Psoas muscle (tissue), 8 donors: ENCODE data around the gene MIPEP. TPM values are rescaled to one million over a fixed set of nuclear protein-coding genes. Genes with fewer than 3 reads are reported as not detected.

Source experiments
- ATAC-seq, 4 donors: fragments of 200-7000 bp; cut with Tn5 transposase; one replicate each; pipeline ENCODE4 v1.9.1; 2020; ENCODE audit warnings: moderate library complexity in 3 of 4, mild to moderate bottlenecking in 2 of 4
- DNase-seq, 2 donors: peaks; one replicate each; pipeline ENCODE4 v3.0.0-alpha.2; 2020
- H3K27ac ChIP-seq: fragments of 200-600 bp; one replicate; pipeline ENCODE4 v1.8.0; 2022
- H3K27me3 ChIP-seq, 3 donors: fragments of 200-600 bp in 1 of 3; one replicate each; pipeline versions ENCODE4 v1.6.1 to v1.8.0; 2013 to 2022; ENCODE audit warnings: low read length in 2 of 3, mild to moderate bottlenecking in 2 of 3, moderate library complexity in 1 of 3; ENCODE audit not compliant: insufficient read depth in 3 of 3
- H3K36me3 ChIP-seq, 2 donors: fragments of 200-600 bp in 1 of 2; one replicate each; pipeline versions ENCODE4 v1.6.1 to v1.8.0; 2013 to 2022; ENCODE audit warnings: low read depth in 1 of 2, mild to moderate bottlenecking in 1 of 2, moderate library complexity in 1 of 2; ENCODE audit not compliant: insufficient read depth in 1 of 2
- H3K4me1 ChIP-seq: fragments of 200-600 bp; one replicate; pipeline ENCODE4 v1.8.0; 2022
- H3K4me3 ChIP-seq: fragments of 200-600 bp; one replicate; pipeline ENCODE4 v1.8.0; 2022; ENCODE audit warnings: mild to moderate bottlenecking
- H3K9me3 ChIP-seq: fragments of 200-600 bp; one replicate; pipeline ENCODE4 v1.8.0; 2022
- WGBS, 3 donors: extraction: QIAGEN DNeasy Blood & Tissue Kit; methylation state at CpG; one replicate each; pipeline versions ENCODE4 v1.1.6 to v1.1.7; 2013; 5-methylcytosine and 5-hydroxymethylcytosine counted together
- intact Hi-C, 2 donors: fragments of 100-400 bp; cut with DNase I; formaldehyde crosslinking; loops; one replicate each; pipeline versions ENCODE4 v1.11.0 to v1.14.2; 2022
- polyA plus RNA-seq, 3 donors: library from polyadenylated mRNA; stranded (reverse); fragments of 200-250 nt; gene quantifications; one replicate each; pipeline ENCODE4 v1.2.3, GENCODE V29; 2013
- total RNA-seq, 4 donors: library from RNA; stranded (reverse); fragmentation: NEBNext Ultra II Directional in 2 of 4; extraction: Animal tissue kit (Norgen Biotek cat#: 25700) in 2 of 4; gene quantifications; one replicate each; pipeline versions ENCODE4 v1.2.1 to v1.2.4, GENCODE V29; 2021 to 2023
- TF ChIP-seq, protein P1 (sequence below): fragments of 200-600 bp; IDR thresholded peaks from one replicate; pipeline ENCODE4 v1.8.0; 2022; ENCODE audit warnings: antibody characterized with exemption
- donor health status: healthy with polysubstance abuse.
- donor health status: DM: no; HTN: no; CAD: no; lungs with moderate emphysema.
- donor health status: Bipolar disorder and iron deficiency.
- donor health status: healthy.
- donor health status: DM: yes; HTN: yes; CAD: no.
- donor health status: DM: no; HTN: no; CAD: no.
- donor health status: DM: no; HTN: no; CAD: no.
- donor health status: DM: yes; HTN: yes; CAD: no.

MIPEP gene
- total and polyA plus RNA-seq, 7 donors: 13.3 to 28.2 (median 17.0) TPM

DNA sequence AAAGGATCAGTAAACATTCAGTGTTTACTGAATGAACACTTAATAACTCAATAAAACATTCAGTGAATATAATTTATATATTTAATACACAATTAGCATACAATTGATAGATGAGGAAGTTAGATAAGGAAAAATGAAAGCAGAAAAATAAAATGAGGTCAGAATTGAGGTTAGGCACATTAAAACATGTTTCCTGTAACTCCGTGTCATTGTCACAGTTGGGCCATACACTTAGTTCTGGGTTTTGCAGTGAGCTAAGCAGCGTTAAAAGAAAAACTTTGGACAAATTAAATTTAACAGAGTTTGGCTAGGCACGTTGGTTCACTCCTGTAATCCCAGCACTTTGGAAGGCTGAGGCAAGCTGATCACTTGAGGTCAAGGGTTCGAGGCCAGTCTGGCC is 71.4 kb downstream of the MIPEP start:
- intact Hi-C loops: no loop called here
- Histone ChIP-seq H3K4me3 (no peak overlapping the region), H3K27me3 (no peaks in the 10 kb centered on the region), H3K27ac (no peak overlapping the region), H3K9me3 (no peaks in the 10 kb centered on the region), H3K4me1 (no peaks in the 10 kb centered on the region), H3K36me3 (peaks cover 0 to 2% of the 10 kb centered on the region in 2 donors)
- 68 to 84% (median 78%) methylated on average over 4 of the region's 4 CpGs for WGBS, 3 donors
- ATAC-seq (no peak), DNase-seq (no peak)
- TF ChIP-seq, protein P1, sequence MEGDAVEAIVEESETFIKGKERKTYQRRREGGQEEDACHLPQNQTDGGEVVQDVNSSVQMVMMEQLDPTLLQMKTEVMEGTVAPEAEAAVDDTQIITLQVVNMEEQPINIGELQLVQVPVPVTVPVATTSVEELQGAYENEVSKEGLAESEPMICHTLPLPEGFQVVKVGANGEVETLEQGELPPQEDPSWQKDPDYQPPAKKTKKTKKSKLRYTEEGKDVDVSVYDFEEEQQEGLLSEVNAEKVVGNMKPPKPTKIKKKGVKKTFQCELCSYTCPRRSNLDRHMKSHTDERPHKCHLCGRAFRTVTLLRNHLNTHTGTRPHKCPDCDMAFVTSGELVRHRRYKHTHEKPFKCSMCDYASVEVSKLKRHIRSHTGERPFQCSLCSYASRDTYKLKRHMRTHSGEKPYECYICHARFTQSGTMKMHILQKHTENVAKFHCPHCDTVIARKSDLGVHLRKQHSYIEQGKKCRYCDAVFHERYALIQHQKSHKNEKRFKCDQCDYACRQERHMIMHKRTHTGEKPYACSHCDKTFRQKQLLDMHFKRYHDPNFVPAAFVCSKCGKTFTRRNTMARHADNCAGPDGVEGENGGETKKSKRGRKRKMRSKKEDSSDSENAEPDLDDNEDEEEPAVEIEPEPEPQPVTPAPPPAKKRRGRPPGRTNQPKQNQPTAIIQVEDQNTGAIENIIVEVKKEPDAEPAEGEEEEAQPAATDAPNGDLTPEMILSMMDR: no peak

DNA sequence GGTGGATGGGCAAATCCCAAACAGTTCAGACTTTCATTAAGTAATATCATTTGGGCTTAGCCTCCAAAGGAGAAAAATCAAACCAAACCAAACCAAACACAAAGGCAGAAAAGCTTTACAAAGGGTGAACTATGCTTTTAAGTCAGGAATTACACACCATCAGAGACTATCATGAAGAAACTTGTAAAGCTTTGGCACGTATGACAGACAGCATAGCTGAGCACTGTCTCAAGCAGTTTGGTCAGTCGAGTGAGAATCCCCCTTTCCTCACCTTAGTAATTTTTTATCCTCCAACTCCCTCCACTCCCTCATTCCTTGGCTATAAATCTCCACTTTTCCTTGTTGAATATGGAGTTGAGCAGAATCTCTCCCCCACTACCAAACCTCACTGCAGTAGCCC is 72.1 kb downstream of the MIPEP start:
- intact Hi-C loops: no loop called here
- H3K27me3 ChIP-seq: no peaks in the 10 kb centered on the region
- H3K9me3 ChIP-seq: no peaks in the 10 kb centered on the region
- ATAC-seq: no peak
- H3K4me1 ChIP-seq: no peaks in the 10 kb centered on the region
- H3K4me3 ChIP-seq: no peak overlapping the region
- 81 to 85% (median 82%) methylated on average over 2 of the region's 2 CpGs for WGBS, 3 donors
- TF ChIP-seq, protein P1: no peak
- DNase-seq: no peak
- no peak overlapping the region for H3K27ac ChIP-seq
- H3K36me3 ChIP-seq: peaks cover 0 to 2% of the 10 kb centered on the region in 2 donors

DNA sequence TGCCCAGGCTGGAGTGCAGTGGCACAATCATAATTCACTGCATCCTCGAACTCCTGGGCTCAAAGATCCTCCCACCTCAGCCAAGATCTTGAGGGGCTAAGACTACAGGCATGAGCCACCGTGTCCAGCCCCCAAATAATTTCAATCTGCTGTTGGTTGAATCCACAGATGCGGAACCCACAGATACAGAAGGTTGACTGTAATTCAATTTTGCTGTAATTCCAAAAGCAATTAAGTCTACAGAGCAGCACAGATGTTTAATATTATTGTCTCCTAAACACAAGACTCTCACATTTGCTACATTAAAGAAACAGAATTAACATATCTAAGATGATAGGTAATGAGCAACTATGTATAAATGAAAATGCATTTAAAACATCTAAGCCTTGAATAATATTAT is 75.6 kb downstream of the MIPEP start:
- Histone ChIP-seq H3K36me3 (no peaks in the 10 kb centered on the region), H3K27me3 (no peaks in the 10 kb centered on the region), H3K4me3 (no peak overlapping the region), H3K4me1 (no peaks in the 10 kb centered on the region), H3K27ac (no peak overlapping the region), H3K9me3 (no peaks in the 10 kb centered on the region)
- DNase-seq (no peak), ATAC-seq (no peak)
- intact Hi-C loops: loop anchor here in 1 of 2 donors (5.0 kb wide), 1 partner anchor 71 kb away; no protein-coding TSS in a partner anchor
- 85 to 89% (median 88%) methylated on average over 3 of the region's 3 CpGs for WGBS, 3 donors
- TF ChIP-seq, protein P1: no peak

DNA sequence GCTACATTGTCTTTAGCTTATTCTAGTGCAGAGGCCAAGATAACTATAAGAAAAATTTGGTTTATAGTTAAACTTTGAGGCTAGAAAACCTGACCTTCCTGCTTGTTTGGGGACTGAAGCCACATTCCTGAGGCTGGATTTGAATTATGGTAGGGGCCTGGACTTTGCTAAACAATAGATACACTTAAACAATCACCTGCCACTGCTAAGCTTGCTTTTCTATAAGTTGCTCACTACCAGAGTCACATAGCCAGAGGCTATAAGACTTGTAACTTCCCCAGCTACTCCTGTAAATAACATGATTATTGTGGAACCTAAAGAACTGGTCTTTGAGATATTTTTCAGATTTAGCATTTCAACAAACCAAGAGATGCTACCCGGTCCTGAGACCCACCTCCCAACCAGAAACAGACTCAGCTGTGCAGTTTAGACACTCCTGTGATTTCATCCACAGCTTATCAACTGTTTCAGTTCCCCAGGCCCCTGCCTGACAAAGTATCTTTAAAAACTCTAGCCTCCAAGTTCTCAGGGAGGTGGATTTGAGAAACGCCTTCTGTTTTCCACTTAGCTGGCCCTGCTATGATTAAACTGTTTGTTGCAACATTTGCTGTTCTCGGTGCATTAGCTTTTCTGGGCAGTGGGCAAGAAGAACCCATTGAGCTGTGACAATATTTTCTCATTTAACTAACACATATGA is 77.7 kb downstream of the MIPEP start:
- TF ChIP-seq, protein P1: no peak
- no peaks in the 10 kb centered on the region for H3K27me3 ChIP-seq
- 64 to 73% (median 64%) methylated on average over 3 of the region's 3 CpGs for WGBS, 3 donors
- intact Hi-C loops: loop anchor here in 1 of 2 donors (5.0 kb wide), 1 partner anchor 69 kb away; no protein-coding TSS in a partner anchor
- H3K36me3 ChIP-seq: no peaks in the 10 kb centered on the region
- ATAC-seq: no peak
- no peaks in the 10 kb centered on the region for H3K9me3 ChIP-seq
- no peak for DNase-seq
- no peak overlapping the region for H3K4me3 ChIP-seq
- H3K4me1 ChIP-seq: no peaks in the 10 kb centered on the region
- H3K27ac ChIP-seq: no peak overlapping the region
